ENCODE results near the gene CDH13.

Gene CDH13

DNA sequence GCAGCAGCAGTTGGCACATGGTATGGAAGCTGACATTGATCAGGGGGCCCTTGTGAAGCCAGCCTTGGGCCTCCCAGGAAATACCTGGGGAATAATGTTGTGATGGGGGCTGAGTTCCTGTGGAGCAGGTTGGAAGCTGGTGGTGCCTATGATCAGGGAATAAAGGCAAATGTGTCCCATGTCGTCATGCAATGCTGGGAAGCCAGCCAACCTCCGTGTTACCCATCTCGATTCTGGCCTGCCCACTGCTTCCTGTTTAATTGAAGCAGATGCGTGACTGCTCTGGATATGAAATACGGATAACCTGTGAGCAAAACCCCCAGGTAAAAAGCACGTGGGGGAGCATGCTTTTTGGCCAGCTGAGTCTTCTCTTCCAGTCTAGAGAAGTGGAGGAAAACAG is 600.6 kb downstream of the CDH13 start:
- Histone ChIP-seq H3K4me1 (ENCODE audit: control insufficient read depth, insufficient read depth, low read length) (no peaks in the 10 kb centered on the region), H3K27ac (ENCODE audit: low read length) (no peak overlapping the region), H3K4me3 (ENCODE audit: low read length in 2 of 2) (no peak overlapping the region), H3K27me3 (ENCODE audit: control insufficient read depth in 1 of 2, insufficient read depth in 2 of 2, low read length in 2 of 2) (no peaks in the 10 kb centered on the region), H3K36me3 (ENCODE audit: control insufficient read depth in 2 of 2, insufficient read depth in 2 of 2, low read length in 2 of 2) (no peaks in the 10 kb centered on the region), H3K9ac (ENCODE audit: low read length in 2 of 2) (no peak overlapping the region), H3K9me3 (ENCODE audit: control insufficient read depth in 2 of 2, low read length in 2 of 2) (no peaks in the 10 kb centered on the region)

DNA sequence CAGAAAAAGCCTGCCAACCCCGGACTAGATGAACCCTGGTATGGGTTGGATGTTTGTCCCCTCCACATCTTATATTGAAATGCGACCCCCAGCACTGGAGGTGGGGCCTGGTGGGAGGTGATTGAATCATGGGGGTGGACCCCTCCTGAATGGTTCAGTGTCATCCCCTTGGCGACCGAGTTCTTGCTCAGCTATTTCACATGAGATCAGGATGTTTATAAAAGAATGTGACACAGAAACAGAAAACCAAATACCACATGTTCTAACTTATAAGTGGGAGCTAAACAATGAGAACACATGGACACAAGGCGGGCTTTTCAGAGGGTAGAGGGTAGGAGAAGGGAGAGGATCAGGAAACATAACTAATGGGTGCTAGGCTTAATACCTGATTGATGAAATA is 605.0 kb downstream of the CDH13 start:
- no peaks in the 10 kb centered on the region for H3K36me3 ChIP-seq (ENCODE audit: control insufficient read depth in 2 of 2, insufficient read depth in 2 of 2, low read length in 2 of 2)
- H3K27me3 ChIP-seq (ENCODE audit: control insufficient read depth in 1 of 2, insufficient read depth in 2 of 2, low read length in 2 of 2), result no peaks in the 10 kb centered on the region
- no peak overlapping the region for H3K4me3 ChIP-seq (ENCODE audit: low read length in 2 of 2)
- H3K4me1 ChIP-seq (ENCODE audit: control insufficient read depth, insufficient read depth, low read length), result no peaks in the 10 kb centered on the region
- peaks cover 0 to 2% of the 10 kb centered on the region in 2 donors for H3K9me3 ChIP-seq (ENCODE audit: control insufficient read depth in 2 of 2, low read length in 2 of 2)
- H3K27ac ChIP-seq (ENCODE audit: low read length), result no peak overlapping the region
- H3K9ac ChIP-seq (ENCODE audit: low read length in 2 of 2), result no peak overlapping the region

- no peaks in the 10 kb centered on the region for H3K27me3 ChIP-seq (ENCODE audit: control insufficient read depth in 1 of 2, insufficient read depth in 2 of 2, low read length in 2 of 2)
- H3K4me3 ChIP-seq (ENCODE audit: low read length in 2 of 2), result no peak overlapping the region
- H3K4me1 ChIP-seq (ENCODE audit: control insufficient read depth, insufficient read depth, low read length), result no peaks in the 10 kb centered on the region
- H3K36me3 ChIP-seq (ENCODE audit: control insufficient read depth in 2 of 2, insufficient read depth in 2 of 2, low read length in 2 of 2), result no peaks in the 10 kb centered on the region
- no peak overlapping the region for H3K9ac ChIP-seq (ENCODE audit: low read length in 2 of 2)
- no peak overlapping the region for H3K27ac ChIP-seq (ENCODE audit: low read length)
- H3K9me3 ChIP-seq (ENCODE audit: control insufficient read depth in 2 of 2, low read length in 2 of 2), result peaks cover 0 to 3% of the 10 kb centered on the region in 2 donors
Observed at GRCh38 chr16:83233153-83233552, 606.4 kb downstream of the CDH13 start.

DNA sequence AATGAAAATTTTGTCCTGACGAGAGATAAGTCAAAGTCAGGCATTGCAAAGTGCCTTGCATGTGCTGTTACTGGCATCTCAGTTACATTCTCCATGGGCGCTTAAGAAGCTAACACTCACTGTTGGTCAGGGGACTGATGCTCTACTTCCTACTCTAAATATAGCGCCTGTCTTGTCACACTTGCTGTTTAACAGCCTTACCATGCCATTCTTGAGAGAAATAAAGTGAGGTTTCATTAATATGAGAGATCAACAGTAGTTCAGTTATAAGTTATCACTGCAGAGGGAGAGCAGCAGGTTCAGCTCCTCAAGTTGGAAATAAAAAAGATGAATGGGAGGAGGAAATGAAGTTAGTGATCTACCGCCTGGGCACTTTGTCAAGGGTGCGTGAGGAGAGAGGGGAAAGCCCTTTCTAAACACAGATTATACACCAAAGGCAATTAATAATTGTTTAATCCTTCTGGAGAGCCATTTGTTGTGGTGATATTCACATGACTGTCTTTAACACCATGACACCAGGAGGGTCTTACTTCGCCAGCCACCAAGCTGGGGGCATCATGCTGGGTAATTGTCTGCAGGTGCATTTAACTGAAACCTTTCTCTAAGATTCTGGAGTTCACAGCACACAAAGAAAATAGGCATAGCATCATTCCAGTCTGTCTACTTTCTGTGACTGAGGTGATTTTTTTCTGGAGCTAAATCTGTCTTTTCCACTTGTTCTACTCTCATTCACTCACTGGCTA is 612.4 kb downstream of the CDH13 start:
- Histone ChIP-seq H3K4me1 (ENCODE audit: control insufficient read depth, insufficient read depth, low read length) (no peaks in the 10 kb centered on the region), H3K9ac (ENCODE audit: low read length in 2 of 2) (no peak overlapping the region), H3K27me3 (ENCODE audit: control insufficient read depth in 1 of 2, insufficient read depth in 2 of 2, low read length in 2 of 2) (no peaks in the 10 kb centered on the region), H3K4me3 (ENCODE audit: low read length in 2 of 2) (no peak overlapping the region), H3K9me3 (ENCODE audit: control insufficient read depth in 2 of 2, low read length in 2 of 2) (peaks cover 0 to 3% of the 10 kb centered on the region in 2 donors), H3K27ac (ENCODE audit: low read length) (no peak overlapping the region), H3K36me3 (ENCODE audit: control insufficient read depth in 2 of 2, insufficient read depth in 2 of 2, low read length in 2 of 2) (no peaks in the 10 kb centered on the region)

- H3K36me3 ChIP-seq (ENCODE audit: control insufficient read depth in 2 of 2, insufficient read depth in 2 of 2, low read length in 2 of 2), result no peaks in the 10 kb centered on the region
- no peaks in the 10 kb centered on the region for H3K27me3 ChIP-seq (ENCODE audit: control insufficient read depth in 1 of 2, insufficient read depth in 2 of 2, low read length in 2 of 2)
- no peak overlapping the region for H3K27ac ChIP-seq (ENCODE audit: low read length)
- no peak overlapping the region for H3K9ac ChIP-seq (ENCODE audit: low read length in 2 of 2)
- no peaks in the 10 kb centered on the region for H3K4me1 ChIP-seq (ENCODE audit: control insufficient read depth, insufficient read depth, low read length)
- H3K4me3 ChIP-seq (ENCODE audit: low read length in 2 of 2), result no peak overlapping the region
- no peaks in the 10 kb centered on the region for H3K9me3 ChIP-seq (ENCODE audit: control insufficient read depth in 2 of 2, low read length in 2 of 2)
Observed at GRCh38 chr16:83244057-83244456, 617.3 kb downstream of the CDH13 start.

DNA sequence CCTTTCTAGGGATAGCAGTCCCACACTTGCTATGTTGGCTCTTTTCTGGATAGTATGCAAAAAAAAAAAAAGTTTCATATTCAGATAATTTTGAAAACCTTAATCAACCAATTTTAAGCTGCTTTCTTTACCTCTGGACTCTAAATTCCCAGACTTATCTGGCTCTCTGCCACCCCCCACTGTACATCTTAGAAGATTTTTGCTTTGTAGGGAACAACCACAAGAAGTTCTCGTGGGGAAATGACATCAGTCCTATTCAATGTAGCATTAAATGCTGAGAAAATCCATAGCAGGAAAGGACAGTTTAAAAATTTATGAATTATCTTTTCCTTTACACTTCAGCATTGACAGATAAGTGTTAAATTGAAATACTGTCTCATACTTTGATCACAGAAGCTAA is 618.3 kb downstream of the CDH13 start:
- H3K36me3 ChIP-seq (ENCODE audit: control insufficient read depth in 2 of 2, insufficient read depth in 2 of 2, low read length in 2 of 2), result no peaks in the 10 kb centered on the region
- no peaks in the 10 kb centered on the region for H3K4me1 ChIP-seq (ENCODE audit: control insufficient read depth, insufficient read depth, low read length)
- no peak overlapping the region for H3K27ac ChIP-seq (ENCODE audit: low read length)
- no peak overlapping the region for H3K4me3 ChIP-seq (ENCODE audit: low read length in 2 of 2)
- H3K9me3 ChIP-seq (ENCODE audit: control insufficient read depth in 2 of 2, low read length in 2 of 2), result no peaks in the 10 kb centered on the region
- no peak overlapping the region for H3K9ac ChIP-seq (ENCODE audit: low read length in 2 of 2)
- H3K27me3 ChIP-seq (ENCODE audit: control insufficient read depth in 1 of 2, insufficient read depth in 2 of 2, low read length in 2 of 2), result no peaks in the 10 kb centered on the region

DNA sequence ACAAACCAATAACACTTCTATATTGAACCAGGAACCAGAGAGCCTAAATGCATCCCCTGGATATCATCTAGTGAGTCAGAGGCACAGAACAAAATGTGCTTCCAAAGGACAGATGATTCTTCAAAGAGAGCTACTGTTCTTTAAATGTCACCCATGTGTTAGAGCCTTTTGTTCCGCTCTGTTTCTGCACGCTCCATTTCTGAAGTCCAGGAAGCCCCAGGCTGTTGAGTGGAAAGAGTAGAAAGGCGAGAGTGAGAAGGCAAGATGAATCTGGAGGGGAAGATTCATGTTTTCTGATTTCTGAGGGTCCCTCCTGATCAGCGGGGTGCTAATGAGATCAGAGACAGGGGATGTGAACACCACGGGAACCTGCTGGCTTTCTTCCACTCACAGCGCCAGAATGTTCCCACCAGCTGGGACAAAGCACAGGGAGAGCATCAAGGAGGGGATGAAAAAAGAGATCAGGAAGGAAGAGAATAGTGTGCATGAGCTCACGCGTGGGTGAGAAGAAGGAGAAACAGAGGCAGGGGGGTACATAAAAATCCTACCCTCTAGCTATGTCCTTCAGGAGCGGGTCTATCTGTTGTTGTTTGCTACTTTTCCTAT is 621.1 kb downstream of the CDH13 start:
- no peaks in the 10 kb centered on the region for H3K4me1 ChIP-seq (ENCODE audit: control insufficient read depth, insufficient read depth, low read length)
- no peak overlapping the region for H3K9ac ChIP-seq (ENCODE audit: low read length in 2 of 2)
- no peak overlapping the region for H3K4me3 ChIP-seq (ENCODE audit: low read length in 2 of 2)
- H3K9me3 ChIP-seq (ENCODE audit: control insufficient read depth in 2 of 2, low read length in 2 of 2), result no peaks in the 10 kb centered on the region
- no peaks in the 10 kb centered on the region for H3K36me3 ChIP-seq (ENCODE audit: control insufficient read depth in 2 of 2, insufficient read depth in 2 of 2, low read length in 2 of 2)
- H3K27me3 ChIP-seq (ENCODE audit: control insufficient read depth in 1 of 2, insufficient read depth in 2 of 2, low read length in 2 of 2), result no peaks in the 10 kb centered on the region
- no peak overlapping the region for H3K27ac ChIP-seq (ENCODE audit: low read length)

GRCh38 chr16:83248735-83249463 is 622.1 kb downstream of the CDH13 start:
- Histone ChIP-seq H3K4me3 (ENCODE audit: low read length in 2 of 2) (no peak overlapping the region), H3K27me3 (ENCODE audit: control insufficient read depth in 1 of 2, insufficient read depth in 2 of 2, low read length in 2 of 2) (no peaks in the 10 kb centered on the region), H3K27ac (ENCODE audit: low read length) (no peak overlapping the region), H3K36me3 (ENCODE audit: control insufficient read depth in 2 of 2, insufficient read depth in 2 of 2, low read length in 2 of 2) (no peaks in the 10 kb centered on the region), H3K9me3 (ENCODE audit: control insufficient read depth in 2 of 2, low read length in 2 of 2) (no peaks in the 10 kb centered on the region), H3K4me1 (ENCODE audit: control insufficient read depth, insufficient read depth, low read length) (no peaks in the 10 kb centered on the region), H3K9ac (ENCODE audit: low read length in 2 of 2) (no peak overlapping the region)

- H3K27ac ChIP-seq (ENCODE audit: low read length), result no peak overlapping the region
- H3K27me3 ChIP-seq (ENCODE audit: control insufficient read depth in 1 of 2, insufficient read depth in 2 of 2, low read length in 2 of 2), result no peaks in the 10 kb centered on the region
- H3K36me3 ChIP-seq (ENCODE audit: control insufficient read depth in 2 of 2, insufficient read depth in 2 of 2, low read length in 2 of 2), result no peaks in the 10 kb centered on the region
- no peak overlapping the region for H3K9ac ChIP-seq (ENCODE audit: low read length in 2 of 2)
- no peak overlapping the region for H3K4me3 ChIP-seq (ENCODE audit: low read length in 2 of 2)
- H3K9me3 ChIP-seq (ENCODE audit: control insufficient read depth in 2 of 2, low read length in 2 of 2), result no peaks in the 10 kb centered on the region
- H3K4me1 ChIP-seq (ENCODE audit: control insufficient read depth, insufficient read depth, low read length), result no peaks in the 10 kb centered on the region
Observed at GRCh38 chr16:83253521-83253920, 626.8 kb downstream of the CDH13 start.

DNA sequence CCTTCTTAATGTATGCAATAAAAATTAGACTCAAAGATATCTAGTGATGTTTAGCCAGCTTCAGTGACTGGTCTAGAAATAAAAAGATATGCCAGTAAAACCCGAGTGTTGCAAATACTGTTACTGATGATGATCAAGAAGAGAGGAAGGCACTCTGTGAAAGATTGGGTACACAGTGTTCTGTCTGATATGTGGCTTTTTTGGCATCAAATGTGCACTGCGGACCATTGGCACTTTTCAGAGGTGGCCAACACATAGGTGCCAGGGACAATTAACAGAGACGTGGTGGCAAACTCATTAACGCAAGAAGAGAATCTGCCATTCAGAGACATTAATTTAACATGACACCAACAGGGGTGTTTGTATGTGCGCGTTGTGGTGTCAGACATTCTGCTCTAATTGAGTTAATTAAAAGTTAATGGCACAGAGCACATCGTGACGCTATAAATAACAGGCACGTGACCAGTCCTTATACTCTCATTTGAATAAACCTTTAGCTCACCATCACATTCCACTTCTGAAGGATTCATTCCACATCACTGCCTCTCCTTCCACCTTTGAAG is 631.7 kb downstream of the CDH13 start:
- Histone ChIP-seq H3K36me3 (ENCODE audit: control insufficient read depth in 2 of 2, insufficient read depth in 2 of 2, low read length in 2 of 2) (no peaks in the 10 kb centered on the region), H3K9ac (ENCODE audit: low read length in 2 of 2) (no peak overlapping the region), H3K4me3 (ENCODE audit: low read length in 2 of 2) (no peak overlapping the region), H3K27ac (ENCODE audit: low read length) (no peak overlapping the region), H3K9me3 (ENCODE audit: control insufficient read depth in 2 of 2, low read length in 2 of 2) (no peaks in the 10 kb centered on the region), H3K4me1 (ENCODE audit: control insufficient read depth, insufficient read depth, low read length) (no peaks in the 10 kb centered on the region), H3K27me3 (ENCODE audit: control insufficient read depth in 1 of 2, insufficient read depth in 2 of 2, low read length in 2 of 2) (no peaks in the 10 kb centered on the region)
